Liver (tissue), 9 donors: ENCODE data around the gene CDH4. TPM values are rescaled to one million over a fixed set of nuclear protein-coding genes. Genes with fewer than 3 reads are reported as not detected.

Source experiments
- DNase-seq: peaks from one replicate; pipeline ENCODE4 v3.0.0-alpha.2; 2017; ENCODE audit warnings: low spot score
- H3K27ac ChIP-seq, 2 donors: one replicate each; pipeline ENCODE4 v1.7.0; 2013; ENCODE audit warnings: inconsistent platforms in 2 of 2, low read length in 2 of 2, control low read depth in 1 of 2, low read depth in 1 of 2, mild to moderate bottlenecking in 1 of 2
- H3K27me3 ChIP-seq, 4 donors: one replicate each; pipeline versions ENCODE4 v1.6.1 to v1.7.0; 2013; ENCODE audit warnings: low read length in 3 of 4, inconsistent platforms in 1 of 4, mild to moderate bottlenecking in 1 of 4, moderate library complexity in 1 of 4; ENCODE audit not compliant: control insufficient read depth in 4 of 4, insufficient read depth in 4 of 4
- H3K36me3 ChIP-seq, 4 donors: one replicate each; pipeline versions ENCODE4 v1.6.1 to v1.7.0; 2013; ENCODE audit warnings: low read length in 3 of 4, mild to moderate bottlenecking in 3 of 4, low read depth in 1 of 4, moderate library complexity in 1 of 4; ENCODE audit not compliant: control insufficient read depth in 4 of 4, insufficient read depth in 3 of 4
- H3K4me1 ChIP-seq, 4 donors: one replicate each; pipeline versions ENCODE4 v1.6.1 to v1.7.0; 2013; ENCODE audit warnings: low read length in 3 of 4, mild to moderate bottlenecking in 3 of 4, moderate library complexity in 1 of 4; ENCODE audit not compliant: control insufficient read depth in 4 of 4, insufficient read depth in 4 of 4
- H3K4me3 ChIP-seq, 3 donors: one replicate each; pipeline versions ENCODE4 v1.6.1 to v1.7.0; 2013; ENCODE audit warnings: low read length in 3 of 3, control low read depth in 1 of 3, low read depth in 1 of 3, mild to moderate bottlenecking in 1 of 3
- H3K9ac ChIP-seq, 2 donors: one replicate each; pipeline ENCODE4 v1.7.0; 2013; ENCODE audit warnings: low read length in 2 of 2, mild to moderate bottlenecking in 2 of 2, moderate library complexity in 2 of 2, control low read depth in 1 of 2, low read depth in 1 of 2
- H3K9me3 ChIP-seq, 4 donors: one replicate each; pipeline versions ENCODE4 v1.6.1 to v1.7.0; 2013; ENCODE audit warnings: low read length in 3 of 4; ENCODE audit not compliant: control insufficient read depth in 4 of 4
- EGR1 ChIP-seq, 2 donors: IDR thresholded peaks; 2 replicates each; pipeline ENCODE4 v1.6.1; 2016 to 2018; ENCODE audit warnings: antibody characterized with exemption in 2 of 2, low read depth in 2 of 2
- FOXA1 ChIP-seq: IDR thresholded peaks from 2 replicates; pipeline ENCODE4 v1.6.1; 2016; ENCODE audit warnings: antibody characterized with exemption
- FOXA2 ChIP-seq: IDR thresholded peaks from 2 replicates; pipeline ENCODE4 v1.6.1; 2016; ENCODE audit warnings: antibody characterized with exemption
- GABPA ChIP-seq, 2 donors: IDR thresholded peaks in 1 of 2; conservative IDR thresholded peaks in 1 of 2; 2 replicates each; pipeline ENCODE4 v1.6.1; 2016; ENCODE audit warnings: antibody characterized with exemption in 2 of 2, mild to moderate bottlenecking in 1 of 2, moderate library complexity in 1 of 2
- HNF4A ChIP-seq, 2 donors: conservative IDR thresholded peaks; 2 replicates each; pipeline ENCODE4 v1.6.1; 2016; ENCODE audit warnings: antibody characterized with exemption in 2 of 2, mild to moderate bottlenecking in 2 of 2
- HNF4G ChIP-seq: IDR thresholded peaks from 2 replicates; pipeline ENCODE4 v1.6.1; 2016; ENCODE audit warnings: antibody characterized with exemption
- JUND ChIP-seq, 2 donors: IDR thresholded peaks; 2 replicates each; pipeline ENCODE4 v1.6.1; 2016; ENCODE audit warnings: antibody characterized with exemption in 2 of 2
- NR2F2 ChIP-seq: IDR thresholded peaks from 2 replicates; pipeline ENCODE4 v1.6.1; 2016; ENCODE audit warnings: antibody characterized with exemption
- RAD21 ChIP-seq, 2 donors: IDR thresholded peaks; 2 replicates each; pipeline ENCODE4 v1.6.1; 2016; ENCODE audit warnings: antibody characterized with exemption in 2 of 2, mild to moderate bottlenecking in 2 of 2
- SP1 ChIP-seq: IDR thresholded peaks from 2 replicates; pipeline ENCODE4 v1.6.1; 2018; ENCODE audit warnings: antibody characterized with exemption, mild to moderate bottlenecking
- YY1 ChIP-seq: IDR thresholded peaks from 2 replicates; pipeline ENCODE4 v1.6.1; 2016; ENCODE audit warnings: antibody characterized with exemption, mild to moderate bottlenecking
- WGBS: extraction: QIAGEN DNeasy Blood & Tissue Kit; methylation state at CpG from one replicate; pipeline ENCODE4 v1.1.7; 2013; 5-methylcytosine and 5-hydroxymethylcytosine counted together
- polyA plus RNA-seq, 2 donors: library from polyadenylated mRNA; stranded (reverse) in 1 of 2; unstranded in 1 of 2; fragments of 200-250 nt in 1 of 2; fragments of >200 nt in 1 of 2; fragmentation: Nextera tagmentation in 1 of 2; extraction: Ambion mirVana in 1 of 2; gene quantifications; one replicate each; pipeline versions ENCODE4 v1.2.1 to v1.2.3, GENCODE V29; 2013 to 2015
- total RNA-seq, 2 donors: library from RNA; depleted of rRNA; stranded (reverse); fragments of >200 nt; gene quantifications; one replicate each; pipeline ENCODE4 v1.2.3, GENCODE V29; 2014
- TF ChIP-seq, protein P1 (sequence below): IDR thresholded peaks from 2 replicates; pipeline ENCODE4 v1.6.1; 2016; ENCODE audit warnings: antibody characterized with exemption
- TF ChIP-seq, protein P2 (sequence below): IDR thresholded peaks from 2 replicates; pipeline ENCODE4 v1.6.1; 2016; ENCODE audit warnings: antibody characterized with exemption
- TF ChIP-seq, protein P3 (sequence below): IDR thresholded peaks from 2 replicates; pipeline ENCODE4 v1.6.1; 2016; ENCODE audit warnings: antibody characterized with exemption
- TF ChIP-seq, protein P4 (sequence below): IDR thresholded peaks from 2 replicates; pipeline ENCODE4 v1.6.1; 2016; ENCODE audit warnings: antibody characterized with exemption, mild to moderate bottlenecking
- donor health status: healthy.
- donor health status: healthy.
- donor health status: healthy.
- donor health status: healthy.
- donor health status: healthy.

Gene CDH4
- total and polyA plus RNA-seq, 4 donors: 0.03 to 0.25 (median 0.19) TPM; not detected in 1

DNA sequence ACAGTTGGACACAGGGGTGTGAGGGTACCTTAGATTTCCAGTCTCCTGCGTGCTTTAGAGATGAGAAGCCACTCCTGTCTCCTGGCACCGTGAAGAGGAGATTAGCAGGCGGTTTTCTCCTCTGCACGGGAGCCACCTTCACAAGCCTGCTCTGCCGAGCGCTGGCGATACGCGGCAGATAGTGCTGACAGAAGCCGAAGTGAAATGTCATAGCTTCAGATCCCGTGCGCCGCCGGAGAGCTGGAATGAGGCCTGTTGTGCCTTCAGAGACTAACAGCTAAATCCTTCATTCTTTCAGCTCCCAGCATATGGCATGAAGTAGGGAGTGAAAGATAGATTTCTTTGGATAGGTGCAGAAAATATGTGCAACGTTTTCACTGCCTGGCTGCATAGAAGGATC, 442.6 kb downstream of the CDH4 start (continued):
- TF ChIP-seq, protein P1, sequence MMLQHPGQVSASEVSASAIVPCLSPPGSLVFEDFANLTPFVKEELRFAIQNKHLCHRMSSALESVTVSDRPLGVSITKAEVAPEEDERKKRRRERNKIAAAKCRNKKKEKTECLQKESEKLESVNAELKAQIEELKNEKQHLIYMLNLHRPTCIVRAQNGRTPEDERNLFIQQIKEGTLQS: no peak
- TF ChIP-seq SP1 (no peak), HNF4A (conservative IDR thresholded peaks at IDR 0.05) (no peak)
- TF ChIP-seq, protein P2, sequence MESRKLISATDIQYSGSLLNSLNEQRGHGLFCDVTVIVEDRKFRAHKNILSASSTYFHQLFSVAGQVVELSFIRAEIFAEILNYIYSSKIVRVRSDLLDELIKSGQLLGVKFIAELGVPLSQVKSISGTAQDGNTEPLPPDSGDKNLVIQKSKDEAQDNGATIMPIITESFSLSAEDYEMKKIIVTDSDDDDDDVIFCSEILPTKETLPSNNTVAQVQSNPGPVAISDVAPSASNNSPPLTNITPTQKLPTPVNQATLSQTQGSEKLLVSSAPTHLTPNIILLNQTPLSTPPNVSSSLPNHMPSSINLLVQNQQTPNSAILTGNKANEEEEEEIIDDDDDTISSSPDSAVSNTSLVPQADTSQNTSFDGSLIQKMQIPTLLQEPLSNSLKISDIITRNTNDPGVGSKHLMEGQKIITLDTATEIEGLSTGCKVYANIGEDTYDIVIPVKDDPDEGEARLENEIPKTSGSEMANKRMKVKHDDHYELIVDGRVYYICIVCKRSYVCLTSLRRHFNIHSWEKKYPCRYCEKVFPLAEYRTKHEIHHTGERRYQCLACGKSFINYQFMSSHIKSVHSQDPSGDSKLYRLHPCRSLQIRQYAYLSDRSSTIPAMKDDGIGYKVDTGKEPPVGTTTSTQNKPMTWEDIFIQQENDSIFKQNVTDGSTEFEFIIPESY: no peak

DNA sequence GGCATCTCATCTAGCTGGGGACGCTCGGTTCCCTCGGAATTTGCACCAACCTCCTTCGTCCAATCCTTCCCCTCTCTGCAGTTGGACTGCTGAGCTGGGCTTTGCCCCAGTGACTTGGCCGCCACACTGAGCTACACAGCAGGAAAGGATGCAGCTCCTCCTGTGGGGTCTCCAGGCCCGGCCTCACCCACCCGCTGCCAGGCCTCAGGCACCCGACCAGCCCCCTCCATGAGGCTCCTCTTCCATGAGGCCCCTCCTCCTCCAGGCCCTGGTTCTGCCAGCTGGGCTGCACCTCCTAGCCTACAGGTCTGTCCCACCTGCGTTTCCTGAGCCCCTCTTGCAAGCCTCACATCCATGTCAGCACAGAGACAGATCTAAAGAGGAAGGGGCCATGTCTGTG, 443.7 kb downstream of the CDH4 start:
- peaks cover 0 to 3% (median 0%) of the 10 kb centered on the region in 4 donors for H3K27me3 ChIP-seq
- H3K9ac ChIP-seq: no peak overlapping the region
- H3K9me3 ChIP-seq: no peaks in the 10 kb centered on the region
- no peak overlapping the region for H3K4me3 ChIP-seq
- no peaks in the 10 kb centered on the region for H3K36me3 ChIP-seq
- DNase-seq: no peak
- no peak overlapping the region for H3K27ac ChIP-seq
- TF ChIP-seq FOXA1: no peak
- TF ChIP-seq, protein P3, sequence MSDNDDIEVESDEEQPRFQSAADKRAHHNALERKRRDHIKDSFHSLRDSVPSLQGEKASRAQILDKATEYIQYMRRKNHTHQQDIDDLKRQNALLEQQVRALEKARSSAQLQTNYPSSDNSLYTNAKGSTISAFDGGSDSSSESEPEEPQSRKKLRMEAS: no peak
- no peak for TF ChIP-seq NR2F2
- no peak for TF ChIP-seq YY1
- no peak for TF ChIP-seq EGR1 (IDR thresholded peaks at IDR 0.05; ENCODE audit: low read depth in 2 of 2)
- TF ChIP-seq SP1: no peak
- TF ChIP-seq, protein P2: no peak
- no peak for TF ChIP-seq HNF4A (conservative IDR thresholded peaks at IDR 0.05)
- no peak for TF ChIP-seq FOXA2
- TF ChIP-seq, protein P1: no peak
- no peak for TF ChIP-seq RAD21 (IDR thresholded peaks at IDR 0.05)
- no peak for TF ChIP-seq JUND (IDR thresholded peaks at IDR 0.05)
- no peak for TF ChIP-seq GABPA (IDR thresholded peaks at IDR 0.05 in 1 of 2, conservative IDR thresholded peaks at IDR 0.05 in 1 of 2)
- no peak for TF ChIP-seq HNF4G
- TF ChIP-seq, protein P4, sequence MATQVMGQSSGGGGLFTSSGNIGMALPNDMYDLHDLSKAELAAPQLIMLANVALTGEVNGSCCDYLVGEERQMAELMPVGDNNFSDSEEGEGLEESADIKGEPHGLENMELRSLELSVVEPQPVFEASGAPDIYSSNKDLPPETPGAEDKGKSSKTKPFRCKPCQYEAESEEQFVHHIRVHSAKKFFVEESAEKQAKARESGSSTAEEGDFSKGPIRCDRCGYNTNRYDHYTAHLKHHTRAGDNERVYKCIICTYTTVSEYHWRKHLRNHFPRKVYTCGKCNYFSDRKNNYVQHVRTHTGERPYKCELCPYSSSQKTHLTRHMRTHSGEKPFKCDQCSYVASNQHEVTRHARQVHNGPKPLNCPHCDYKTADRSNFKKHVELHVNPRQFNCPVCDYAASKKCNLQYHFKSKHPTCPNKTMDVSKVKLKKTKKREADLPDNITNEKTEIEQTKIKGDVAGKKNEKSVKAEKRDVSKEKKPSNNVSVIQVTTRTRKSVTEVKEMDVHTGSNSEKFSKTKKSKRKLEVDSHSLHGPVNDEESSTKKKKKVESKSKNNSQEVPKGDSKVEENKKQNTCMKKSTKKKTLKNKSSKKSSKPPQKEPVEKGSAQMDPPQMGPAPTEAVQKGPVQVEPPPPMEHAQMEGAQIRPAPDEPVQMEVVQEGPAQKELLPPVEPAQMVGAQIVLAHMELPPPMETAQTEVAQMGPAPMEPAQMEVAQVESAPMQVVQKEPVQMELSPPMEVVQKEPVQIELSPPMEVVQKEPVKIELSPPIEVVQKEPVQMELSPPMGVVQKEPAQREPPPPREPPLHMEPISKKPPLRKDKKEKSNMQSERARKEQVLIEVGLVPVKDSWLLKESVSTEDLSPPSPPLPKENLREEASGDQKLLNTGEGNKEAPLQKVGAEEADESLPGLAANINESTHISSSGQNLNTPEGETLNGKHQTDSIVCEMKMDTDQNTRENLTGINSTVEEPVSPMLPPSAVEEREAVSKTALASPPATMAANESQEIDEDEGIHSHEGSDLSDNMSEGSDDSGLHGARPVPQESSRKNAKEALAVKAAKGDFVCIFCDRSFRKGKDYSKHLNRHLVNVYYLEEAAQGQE: no peak
- WGBS: 82% methylated on average over 9 of the region's 9 CpGs
- no peaks in the 10 kb centered on the region for H3K4me1 ChIP-seq
